Brain microvascular endothelial cell (primary cell): ENCODE data around the gene INTS12.

Experiments
- DNase-seq: peaks from one replicate; pipeline ENCODE4 v3.0.0-alpha.2; 2020
- H3K27ac ChIP-seq: fragments of 250-450 bp; sonication (Bioruptor Pico); 2 replicates; pipeline ENCODE4 v1.5.1; 2020; ENCODE audit warnings: mild to moderate bottlenecking, moderate library complexity
- H3K27me3 ChIP-seq: fragments of 250-450 bp; sonication (Bioruptor Pico); replicated peaks from 2 replicates; pipeline ENCODE4 v1.5.1; 2020; ENCODE audit warnings: mild to moderate bottlenecking
- H3K36me3 ChIP-seq: fragments of 250-450 bp; sonication (Bioruptor Pico); replicated peaks from 2 replicates; pipeline ENCODE4 v1.5.1; 2020; ENCODE audit warnings: mild to moderate bottlenecking
- H3K4me3 ChIP-seq: 2 replicates; pipeline ENCODE4 v1.5.1; 2011; ENCODE audit warnings: low read depth, mild to moderate bottlenecking, control low read depth, low read length, moderate library complexity
- CTCF ChIP-seq: IDR thresholded peaks from 2 replicates; pipeline ENCODE4 v1.5.1; 2011; ENCODE audit warnings: low read depth, mild to moderate bottlenecking, moderate library complexity, low read length, control low read depth, inconsistent platforms; ENCODE audit errors: missing control alignments
- in situ Hi-C: cut with HindIII; loops from 2 replicates; pipeline ENCODE4 v1.10.0; 2017; ENCODE audit warnings: low sequenced_read_pairs, low pct_ligation_motif_present

The INTS12 gene

GRCh38 chr4:105659190-105659589 lies 49.3 kb downstream of the INTS12 start:
- Histone ChIP-seq H3K27ac (no peak overlapping the region), H3K4me3 (no peak overlapping the region), H3K36me3 (no peaks in the 10 kb centered on the region), H3K27me3 (no peaks in the 10 kb centered on the region)
- DNase-seq: no peak
- TF ChIP-seq CTCF: no peak
- in situ Hi-C loops: no loop called here

GRCh38 chr4:105657117-105657765 lies 51.2 kb downstream of the INTS12 start:
- Histone ChIP-seq H3K27me3 (no peaks in the 10 kb centered on the region), H3K36me3 (no peaks in the 10 kb centered on the region), H3K4me3 (no peak overlapping the region), H3K27ac (no peak overlapping the region)
- no peak for TF ChIP-seq CTCF
- in situ Hi-C loops: no loop called here
- DNase-seq: no peak

- in situ Hi-C loops: no loop called here
- DNase-seq: no peak
- H3K27me3 ChIP-seq: no peaks in the 10 kb centered on the region
- no peaks in the 10 kb centered on the region for H3K36me3 ChIP-seq
- TF ChIP-seq CTCF: no peak
- no peak overlapping the region for H3K27ac ChIP-seq
- H3K4me3 ChIP-seq: no peak overlapping the region
These were observed 56.1 kb downstream of the INTS12 start for GRCh38 chr4:105652286-105652888.

GRCh38 chr4:105651884-105652283 lies 56.6 kb downstream of the INTS12 start:
- Histone ChIP-seq H3K27me3 (no peaks in the 10 kb centered on the region), H3K4me3 (no peak overlapping the region), H3K27ac (no peak overlapping the region), H3K36me3 (no peaks in the 10 kb centered on the region)
- DNase-seq: no peak
- in situ Hi-C loops: no loop called here
- TF ChIP-seq CTCF: no peak

GRCh38 chr4:105650190-105650589 lies 58.3 kb downstream of the INTS12 start:
- no peak overlapping the region for H3K4me3 ChIP-seq
- no peaks in the 10 kb centered on the region for H3K36me3 ChIP-seq
- in situ Hi-C loops: no loop called here
- no peak for TF ChIP-seq CTCF
- no peak overlapping the region for H3K27ac ChIP-seq
- DNase-seq: no peak
- no peaks in the 10 kb centered on the region for H3K27me3 ChIP-seq

- no peak overlapping the region for H3K4me3 ChIP-seq
- no peaks in the 10 kb centered on the region for H3K27me3 ChIP-seq
- in situ Hi-C loops: no loop called here
- H3K27ac ChIP-seq: no peak overlapping the region
- H3K36me3 ChIP-seq: no peaks in the 10 kb centered on the region
- TF ChIP-seq CTCF: no peak
- DNase-seq: no peak
These were observed 63.0 kb downstream of the INTS12 start for GRCh38 chr4:105645440-105645839.
